ENCODE measurements around the gene COL18A1.

Gene COL18A1

GRCh38 chr21:45401054-45401518 is 3.9 kb upstream of the COL18A1 start:
- ChIA-PET CTCF (interaction anchor here (0.6 to 0.7 kb wide), 3 partner anchors 109 to 131 kb away, joined by 3 to 4 read pairs (median 3); no protein-coding TSS in a partner anchor), POLR2A (ENCODE audit: low non-redundant PET) (no interaction called here)
- no peak for TF ChIP-seq CTCF (conservative IDR thresholded peaks at IDR 0.05; ENCODE audit: low read depth)
- no peak for DNase-seq (ENCODE audit: low spot score)
- no peak overlapping the region for H3K27ac ChIP-seq

- POLR2A ChIA-PET (ENCODE audit: low non-redundant PET): no interaction called here
- no peak overlapping the region for H3K27ac ChIP-seq
- CTCF ChIA-PET: interaction anchor here (0.6 to 0.7 kb wide), 4 partner anchors 90 to 598 kb away, joined by 3 to 4 read pairs (median 4); no protein-coding TSS in a partner anchor
- DNase-seq (ENCODE audit: low spot score): no peak
- TF ChIP-seq CTCF (conservative IDR thresholded peaks at IDR 0.05; ENCODE audit: low read depth): no peak
Observed at GRCh38 chr21:45401916-45402900, 2.8 kb upstream of the COL18A1 start.

GRCh38 chr21:45403133-45403824 is 1.7 kb upstream of the COL18A1 start:
- TF ChIP-seq CTCF (conservative IDR thresholded peaks at IDR 0.05; ENCODE audit: low read depth): no peak
- ChIA-PET POLR2A (ENCODE audit: low non-redundant PET) (no interaction called here), CTCF (no interaction called here)
- peak; percentile 83 for DNase-seq (ENCODE audit: low spot score)
- H3K27ac ChIP-seq: peak overlapping the region; percentile 78

- peak; percentile 48 for DNase-seq (ENCODE audit: low spot score)
- H3K27ac ChIP-seq: peak overlapping the region; percentile 78
- ChIA-PET CTCF (interaction anchor here (0.6 kb wide), 1 partner anchor 745 kb away, joined by 4 read pairs; no protein-coding TSS in a partner anchor), POLR2A (ENCODE audit: low non-redundant PET) (no interaction called here)
- no peak for TF ChIP-seq CTCF (conservative IDR thresholded peaks at IDR 0.05; ENCODE audit: low read depth)
Observed at GRCh38 chr21:45403825-45404729, 888 bp upstream of the COL18A1 start.

GRCh38 chr21:45405271-45405818 is 380 bp downstream of the COL18A1 start:
- H3K27ac ChIP-seq: peak overlapping the region; percentile 78; the same call in 1 of the 2 replicates
- ChIA-PET POLR2A (ENCODE audit: low non-redundant PET) (no interaction called here), CTCF (no interaction called here)
- no peak for TF ChIP-seq CTCF (conservative IDR thresholded peaks at IDR 0.05; ENCODE audit: low read depth)
- peak; percentile 46 for DNase-seq (ENCODE audit: low spot score)

All from RWPE1 (cell line).